ENCODE results near the gene TGFA. TPM values are rescaled to one million over a fixed set of nuclear protein-coding genes. Genes with fewer than 3 reads are reported as not detected.

The TGFA gene
- polyA plus RNA-seq, 2 of the 4 experiments (the other 2 are of a cell fraction), result 3.5 to 5.3 TPM

- ChIA-PET CTCF (interaction anchor here (1.2 to 2.0 kb wide), 4 partner anchors 13 to 144 kb away, joined by 3 to 6 read pairs (median 3); no protein-coding TSS in a partner anchor), POLR2A (no interaction called here)
Measured at GRCh38 chr2:70473101-70473722, 80.4 kb downstream of the TGFA start.

GRCh38 chr2:70472221-70472890 is 81.3 kb downstream of the TGFA start:
- 67% methylated on average over 9 of the region's 9 CpGs for WGBS (ENCODE audit: missing lambda C conversion rate)
- CTCF ChIA-PET, result interaction anchor here (1.2 to 2.0 kb wide), 4 partner anchors 12 to 145 kb away, joined by 3 to 6 read pairs (median 3); no protein-coding TSS in a partner anchor
- DNase-seq (ENCODE audit: low read depth in 1 of 2, low spot score in 1 of 2) (no peak), FAIRE-seq (no peak), ATAC-seq (no peak)
- POLR2A ChIA-PET, result no interaction called here
- H3K9me3 ChIP-seq, result no peaks in the 10 kb centered on the region
- H3K4me1 ChIP-seq, result no peaks in the 10 kb centered on the region
- no peak overlapping the region for H3K4me2 ChIP-seq
- no peak overlapping the region for H3K4me3 ChIP-seq
- H3K27ac ChIP-seq, result no peak overlapping the region
- TF ChIP-seq FOXS1 (CRISPR knock-in tag; IDR thresholded peaks at IDR 0.05), result no peak
- no peak for TF ChIP-seq HEYL (CRISPR knock-in tag; IDR thresholded peaks at IDR 0.05)
- TF ChIP-seq ATOH8 (CRISPR knock-in tag; IDR thresholded peaks at IDR 0.05; ENCODE audit: low read depth), result no peak
- TF ChIP-seq MAFK (IDR thresholded peaks at IDR 0.05; ENCODE audit: partially characterized antibody), result no peak
- no peak for TF ChIP-seq ZNF302 (CRISPR knock-in tag; IDR thresholded peaks at IDR 0.05)
- no peak for TF ChIP-seq CTCF (IDR thresholded peaks at IDR 0.05)
- no peak for TF ChIP-seq BHLHE40 (IDR thresholded peaks at IDR 0.05; ENCODE audit: low read depth, low read length)
- no peak for TF ChIP-seq HDAC2 (IDR thresholded peaks at IDR 0.05)
- no peak for TF ChIP-seq CHD2 (IDR thresholded peaks at IDR 0.05; ENCODE audit: low read length, partially characterized antibody)
- TF ChIP-seq EHF (CRISPR knock-in tag; IDR thresholded peaks at IDR 0.05), result no peak
- TF ChIP-seq EHMT2 (IDR thresholded peaks at IDR 0.05; ENCODE audit: low read depth), result no peak
- no peak for TF ChIP-seq RNF2 (IDR thresholded peaks at IDR 0.05; ENCODE audit: borderline replicate concordance, low read depth)
- no peak for TF ChIP-seq USF2 (IDR thresholded peaks at IDR 0.05)
- TF ChIP-seq E2F6 (IDR thresholded peaks at IDR 0.05; ENCODE audit: borderline replicate concordance, low read depth), result no peak
- TF ChIP-seq NFE2L2 (conservative IDR thresholded peaks at IDR 0.05; ENCODE audit: low read length), result no peak
- no peak for TF ChIP-seq FOSL2 (IDR thresholded peaks at IDR 0.05)
- TF ChIP-seq FOSL2 (CRISPR knock-in tag; IDR thresholded peaks at IDR 0.05), result no peak

More at GRCh38 chr2:70473101-70473722, 80.4 kb downstream of the TGFA start:
- no peak for DNase-seq (ENCODE audit: low read depth in 1 of 2, low spot score in 1 of 2)
- no peaks in the 10 kb centered on the region for H3K4me1 ChIP-seq
- no peaks in the 10 kb centered on the region for H3K9me3 ChIP-seq
- TF ChIP-seq HOXB5 (CRISPR knock-in tag; IDR thresholded peaks at IDR 0.05) (no peak), SREBF2 (IDR thresholded peaks at IDR 0.05) (no peak), E2F6 (IDR thresholded peaks at IDR 0.05; ENCODE audit: borderline replicate concordance, low read depth) (no peak), MAX (IDR thresholded peaks at IDR 0.05) (no peak), RFX5 (IDR thresholded peaks at IDR 0.05) (no peak), PBX3 (IDR thresholded peaks at IDR 0.05) (no peak), JUN (IDR thresholded peaks at IDR 0.05) (no peak), CEBPB (IDR thresholded peaks at IDR 0.05) (no peak), HOXB13 (CRISPR knock-in tag; IDR thresholded peaks at IDR 0.05; ENCODE audit: low read depth) (no peak), RNF2 (IDR thresholded peaks at IDR 0.05; ENCODE audit: borderline replicate concordance, low read depth) (no peak), HEYL (CRISPR knock-in tag; IDR thresholded peaks at IDR 0.05) (no peak), EHF (CRISPR knock-in tag; IDR thresholded peaks at IDR 0.05) (no peak), KDM1A (IDR thresholded peaks at IDR 0.05; ENCODE audit: low read depth) (no peak), GATA3 (IDR thresholded peaks at IDR 0.05; ENCODE audit: borderline replicate concordance) (no peak), BCL3 (IDR thresholded peaks at IDR 0.05) (no peak), EP300 (IDR thresholded peaks at IDR 0.05) (no peak)
- 77% methylated on average over 7 of the region's 7 CpGs for WGBS (ENCODE audit: missing lambda C conversion rate)
- no peak overlapping the region for H3K4me3 ChIP-seq
- no peak for ATAC-seq
- H3K27ac ChIP-seq, result no peak overlapping the region
- H3K4me2 ChIP-seq, result no peak overlapping the region
- no peak for FAIRE-seq
